Nephron progenitor cell (in vitro differentiated cells): ENCODE data around the gene VWA3A.

Source experiments
- DNase-seq: peaks from one replicate; pipeline ENCODE4 v3.0.0; 2021
- H3K27ac Mint-ChIP-seq: 2 replicates; pipeline ENCODE4 v1.8.0; 2021; ENCODE audit warnings: mild to moderate bottlenecking, moderate library complexity, mixed read lengths
- H3K27me3 Mint-ChIP-seq: 2 replicates; pipeline ENCODE4 v1.8.0; 2021; ENCODE audit warnings: mild to moderate bottlenecking, low read depth, mixed read lengths; ENCODE audit not compliant: poor library complexity
- H3K36me3 Mint-ChIP-seq: 2 replicates; pipeline ENCODE4 v1.8.0; 2021; ENCODE audit warnings: low read depth, mixed read lengths
- H3K4me1 Mint-ChIP-seq: 2 replicates; pipeline ENCODE4 v1.8.0; 2021; ENCODE audit warnings: mixed read lengths
- H3K4me3 Mint-ChIP-seq: 2 replicates; pipeline ENCODE4 v1.8.0; 2021; ENCODE audit warnings: mild to moderate bottlenecking, moderate library complexity, mixed read lengths
- H3K9me3 Mint-ChIP-seq: 2 replicates; pipeline ENCODE4 v1.8.0; 2021; ENCODE audit warnings: mild to moderate bottlenecking, moderate library complexity, mixed read lengths
- CTCF ChIP-seq: fragments of 200-600 bp; sonication (generic); IDR thresholded peaks from 2 replicates; pipeline ENCODE4 v1.5.0; 2021; ENCODE audit warnings: antibody characterized with exemption

VWA3A gene

DNA sequence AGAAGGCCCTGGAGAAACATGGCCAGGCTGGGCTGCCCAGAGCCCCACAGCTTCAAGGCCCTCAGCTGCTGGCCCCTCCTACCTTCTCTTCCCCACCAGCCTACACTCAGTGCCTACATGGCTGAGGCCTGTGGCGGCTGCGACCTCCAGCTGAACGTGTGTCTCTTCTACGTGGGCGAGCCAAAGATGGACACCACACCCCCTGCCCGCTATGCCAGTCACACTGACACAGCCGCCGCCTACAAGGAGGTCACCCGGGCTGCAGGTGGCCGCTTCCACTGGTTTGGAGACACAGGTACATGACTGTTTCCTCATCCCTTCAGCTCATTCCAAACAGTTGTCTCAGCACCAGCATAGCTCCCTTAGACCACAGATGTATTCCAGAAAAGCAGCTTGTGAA lies 40.5 kb downstream of the VWA3A start:
- peaks cover 29% of the 10 kb centered on the region for H3K27me3 Mint-ChIP-seq
- no peaks in the 10 kb centered on the region for H3K36me3 Mint-ChIP-seq
- peaks cover 4% of the 10 kb centered on the region for H3K9me3 Mint-ChIP-seq
- no peak overlapping the region for H3K27ac Mint-ChIP-seq
- DNase-seq, result no peak
- no peaks in the 10 kb centered on the region for H3K4me1 Mint-ChIP-seq
- TF ChIP-seq CTCF, result no peak
- H3K4me3 Mint-ChIP-seq, result no peak overlapping the region

- Mint-ChIP-seq H3K36me3 (no peaks in the 10 kb centered on the region), H3K27me3 (peaks cover 39% of the 10 kb centered on the region), H3K27ac (no peak overlapping the region), H3K4me3 (no peak overlapping the region), H3K9me3 (no peaks in the 10 kb centered on the region), H3K4me1 (peaks cover 6% of the 10 kb centered on the region)
- no peak for DNase-seq
- TF ChIP-seq CTCF, result no peak
Observed at GRCh38 chr16:22138482-22138881, 46.1 kb downstream of the VWA3A start.

DNA sequence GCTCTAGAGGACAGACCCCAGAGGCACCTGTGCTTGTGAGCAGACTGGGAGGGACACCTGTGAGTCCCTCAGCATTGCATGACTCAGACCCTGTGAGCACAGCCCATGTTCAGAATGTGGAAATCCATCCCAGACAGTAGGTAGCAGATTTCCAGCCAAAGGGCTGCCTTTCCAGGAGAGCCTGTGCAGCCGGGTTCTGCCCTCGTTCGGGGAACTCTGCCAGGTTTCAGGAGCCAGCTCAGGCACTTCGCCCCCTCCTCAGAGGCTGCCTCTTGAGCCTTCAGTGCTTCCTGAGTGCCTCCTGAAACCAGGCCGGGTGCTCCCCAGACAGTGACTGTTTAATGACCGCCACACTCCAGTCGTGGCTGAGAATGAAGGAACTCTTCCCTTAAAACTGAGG lies 46.7 kb downstream of the VWA3A start:
- peaks cover 6% of the 10 kb centered on the region for H3K4me1 Mint-ChIP-seq
- no peak overlapping the region for H3K27ac Mint-ChIP-seq
- H3K36me3 Mint-ChIP-seq, result no peaks in the 10 kb centered on the region
- DNase-seq, result no peak
- TF ChIP-seq CTCF, result no peak
- H3K4me3 Mint-ChIP-seq, result no peak overlapping the region
- H3K27me3 Mint-ChIP-seq, result peaks cover 40% of the 10 kb centered on the region
- H3K9me3 Mint-ChIP-seq, result no peaks in the 10 kb centered on the region

DNA sequence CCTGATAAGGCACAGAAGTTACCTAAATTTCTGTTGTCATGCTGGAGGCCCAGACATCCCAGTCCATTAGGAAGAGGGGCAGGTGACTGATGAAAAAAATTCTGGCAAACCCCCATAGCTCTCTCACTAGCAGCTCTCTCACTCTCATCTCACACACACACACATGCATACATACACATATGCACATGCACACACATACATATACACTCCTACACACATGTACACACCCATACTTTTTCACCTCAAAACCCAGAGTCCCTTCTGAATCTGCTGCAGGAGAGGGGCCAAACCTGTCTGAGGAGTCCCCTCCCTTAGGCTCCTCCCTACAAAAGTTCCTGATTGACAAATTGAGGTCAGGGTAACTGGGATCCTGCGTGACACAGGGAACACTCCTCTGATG lies 47.4 kb downstream of the VWA3A start:
- H3K27ac Mint-ChIP-seq, result no peak overlapping the region
- peaks cover 42% of the 10 kb centered on the region for H3K27me3 Mint-ChIP-seq
- H3K36me3 Mint-ChIP-seq, result no peaks in the 10 kb centered on the region
- H3K4me3 Mint-ChIP-seq, result no peak overlapping the region
- no peaks in the 10 kb centered on the region for H3K9me3 Mint-ChIP-seq
- peaks cover 6% of the 10 kb centered on the region for H3K4me1 Mint-ChIP-seq
- DNase-seq, result no peak
- no peak for TF ChIP-seq CTCF

DNA sequence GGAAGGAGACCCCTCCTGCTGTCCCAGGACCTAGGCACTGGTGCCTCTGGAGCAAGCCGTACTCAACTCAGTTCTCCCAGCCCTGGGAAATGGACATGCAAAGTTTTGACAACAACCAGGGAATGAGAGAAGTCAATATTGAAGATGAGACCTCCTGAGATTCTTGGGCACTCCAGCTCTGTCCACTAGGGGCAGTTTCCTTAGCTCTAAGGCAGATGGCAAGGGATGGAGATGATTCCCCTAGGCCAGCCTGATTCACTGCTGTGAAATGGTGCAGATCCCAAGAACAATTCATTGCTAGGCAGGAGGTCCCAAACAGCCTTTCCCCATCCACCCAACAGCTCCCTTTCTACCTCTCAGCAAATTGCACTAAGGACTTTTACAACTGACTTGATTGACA lies 49.4 kb downstream of the VWA3A start:
- H3K4me1 Mint-ChIP-seq, result peaks cover 6% of the 10 kb centered on the region
- no peaks in the 10 kb centered on the region for H3K9me3 Mint-ChIP-seq
- peak; percentile 43 for TF ChIP-seq CTCF
- no peak overlapping the region for H3K27ac Mint-ChIP-seq
- no peak overlapping the region for H3K4me3 Mint-ChIP-seq
- no peaks in the 10 kb centered on the region for H3K36me3 Mint-ChIP-seq
- peaks cover 41% of the 10 kb centered on the region for H3K27me3 Mint-ChIP-seq
- no peak for DNase-seq

DNA sequence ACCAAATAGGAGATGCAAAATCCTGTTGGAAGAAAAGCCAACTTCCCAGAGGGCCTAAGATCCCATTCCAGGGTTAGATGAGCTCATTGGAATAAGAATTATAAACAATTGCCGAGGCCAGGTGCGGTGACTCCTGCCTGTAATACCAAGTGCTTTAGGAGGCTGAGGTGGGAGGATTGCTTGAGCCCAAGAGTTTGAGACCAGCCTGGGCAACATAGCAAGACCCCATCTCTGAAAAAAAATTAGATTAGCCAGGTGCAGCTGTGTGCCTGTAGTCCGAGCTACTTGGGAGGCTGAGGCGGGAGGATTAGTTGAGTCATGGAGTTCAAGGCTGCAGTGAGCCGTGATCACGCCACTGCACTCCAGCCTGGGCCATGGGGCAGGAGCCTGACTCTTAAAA lies 52.2 kb downstream of the VWA3A start:
- Mint-ChIP-seq H3K9me3 (no peaks in the 10 kb centered on the region), H3K36me3 (no peaks in the 10 kb centered on the region), H3K4me3 (no peak overlapping the region), H3K27me3 (peaks cover 38% of the 10 kb centered on the region), H3K27ac (no peak overlapping the region), H3K4me1 (peaks cover 6% of the 10 kb centered on the region)
- TF ChIP-seq CTCF, result no peak
- DNase-seq, result no peak
